ENCODE measurements around the gene DPAGT1.
"Not testable (repeated sequence)": the region's sequence is repeated elsewhere in the genome, so short reads cannot be mapped to it uniquely, and the experiment has no call there.

Gene DPAGT1

DNA sequence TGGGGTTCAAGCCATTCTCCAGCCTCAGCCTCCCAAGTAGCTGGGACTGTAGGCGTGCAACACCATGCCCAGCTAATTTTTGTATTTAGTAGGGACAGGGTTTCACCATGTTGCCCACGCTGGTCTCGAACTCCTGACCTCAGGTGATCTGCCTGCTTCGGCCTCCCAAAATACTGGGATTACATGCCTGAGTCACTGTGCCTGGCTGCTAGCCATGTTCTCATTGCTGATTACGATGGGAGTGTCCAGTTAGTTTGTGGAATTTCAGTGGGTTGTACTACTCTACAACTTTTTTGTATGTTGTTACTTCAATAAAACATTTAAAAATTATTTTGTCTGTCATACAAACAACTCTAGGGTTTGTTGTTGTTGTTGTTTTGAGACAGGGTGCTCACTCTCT lies 38.9 kb downstream of the DPAGT1 start:
- Histone ChIP-seq H3K36me3 (ENCODE audit: control insufficient read depth in 2 of 2, insufficient read depth in 2 of 2, low read length in 2 of 2) (no peaks in the 10 kb centered on the region), H3K27me3 (ENCODE audit: control insufficient read depth in 2 of 2, insufficient read depth in 2 of 2, low read length in 2 of 2) (no peaks in the 10 kb centered on the region), H3K9ac (ENCODE audit: low read depth in 1 of 2, low read length in 2 of 2) (no peak overlapping the region), H3K4me3 (ENCODE audit: low read length in 2 of 2) (no peak overlapping the region), H3K27ac (ENCODE audit: low read depth in 2 of 2, low read length in 2 of 2) (no peak overlapping the region), H3K9me3 (ENCODE audit: control insufficient read depth in 2 of 2, low read length in 2 of 2) (no peaks in the 10 kb centered on the region), H3K4me1 (ENCODE audit: control insufficient read depth in 2 of 2, insufficient read depth in 2 of 2, low read length in 2 of 2) (peaks cover 8 to 9% of the 10 kb centered on the region in 2 donors)

DNA sequence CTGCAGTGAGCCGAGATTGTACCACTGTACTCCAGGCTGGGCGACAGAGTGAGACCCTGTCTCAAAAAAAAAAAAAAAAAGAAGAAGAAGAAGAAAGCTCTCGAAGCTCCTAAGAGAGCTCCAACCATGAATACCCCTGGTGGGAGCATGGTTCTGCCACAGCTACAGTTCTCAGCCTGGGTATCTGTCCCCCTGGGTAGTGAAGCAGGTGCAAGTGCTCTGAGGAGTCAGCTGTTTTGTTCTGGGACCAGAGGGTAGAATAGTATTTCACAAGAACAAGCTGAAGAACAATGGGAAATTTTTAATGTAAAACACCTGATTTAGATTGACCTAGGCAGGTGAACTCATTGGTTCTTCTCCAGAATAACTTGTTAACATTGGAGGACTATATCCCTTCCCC lies 40.4 kb downstream of the DPAGT1 start:
- H3K27me3 ChIP-seq (ENCODE audit: control insufficient read depth in 2 of 2, insufficient read depth in 2 of 2, low read length in 2 of 2): no peaks in the 10 kb centered on the region
- H3K9ac ChIP-seq (ENCODE audit: low read depth in 1 of 2, low read length in 2 of 2): no peak overlapping the region
- H3K4me1 ChIP-seq (ENCODE audit: control insufficient read depth in 2 of 2, insufficient read depth in 2 of 2, low read length in 2 of 2): peaks cover 7 to 12% of the 10 kb centered on the region in 2 donors
- H3K36me3 ChIP-seq (ENCODE audit: control insufficient read depth in 2 of 2, insufficient read depth in 2 of 2, low read length in 2 of 2): no peaks in the 10 kb centered on the region
- no peak overlapping the region for H3K27ac ChIP-seq (ENCODE audit: low read depth in 2 of 2, low read length in 2 of 2)
- no peaks in the 10 kb centered on the region for H3K9me3 ChIP-seq (ENCODE audit: control insufficient read depth in 2 of 2, low read length in 2 of 2)
- no peak overlapping the region for H3K4me3 ChIP-seq (ENCODE audit: low read length in 2 of 2)

DNA sequence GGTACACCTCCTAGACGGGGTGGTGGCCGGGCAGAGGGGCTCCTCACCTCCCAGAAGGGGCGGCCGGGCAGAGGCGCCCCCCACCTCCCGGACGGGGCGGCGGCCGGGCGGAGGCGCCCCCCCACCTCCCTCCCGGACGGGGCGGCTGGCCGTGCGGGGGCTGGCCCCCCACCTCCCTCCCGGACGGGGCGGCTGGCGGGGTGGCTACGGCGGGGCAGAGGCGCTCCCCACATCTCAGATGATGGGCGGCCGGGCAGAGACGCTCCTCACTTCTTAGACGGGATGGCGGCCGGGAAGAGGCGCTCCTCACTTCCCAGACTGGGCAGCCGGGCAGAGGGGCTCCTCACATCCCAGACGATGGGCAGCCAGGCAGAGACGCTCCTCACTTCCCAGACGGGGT lies 42.5 kb downstream of the DPAGT1 start:
- not testable (repeated sequence) for H3K27ac ChIP-seq (ENCODE audit: low read depth in 2 of 2, low read length in 2 of 2); H3K9me3 ChIP-seq (ENCODE audit: control insufficient read depth in 2 of 2, low read length in 2 of 2); H3K27me3 ChIP-seq (ENCODE audit: control insufficient read depth in 2 of 2, insufficient read depth in 2 of 2, low read length in 2 of 2); H3K4me3 ChIP-seq (ENCODE audit: low read length in 2 of 2); H3K9ac ChIP-seq (ENCODE audit: low read depth in 1 of 2, low read length in 2 of 2)
- Histone ChIP-seq H3K36me3 (ENCODE audit: control insufficient read depth in 2 of 2, insufficient read depth in 2 of 2, low read length in 2 of 2) (peaks cover 5 to 12% of the 10 kb centered on the region in 2 donors), H3K4me1 (ENCODE audit: control insufficient read depth in 2 of 2, insufficient read depth in 2 of 2, low read length in 2 of 2) (peaks cover 13 to 20% of the 10 kb centered on the region in 2 donors)

DNA sequence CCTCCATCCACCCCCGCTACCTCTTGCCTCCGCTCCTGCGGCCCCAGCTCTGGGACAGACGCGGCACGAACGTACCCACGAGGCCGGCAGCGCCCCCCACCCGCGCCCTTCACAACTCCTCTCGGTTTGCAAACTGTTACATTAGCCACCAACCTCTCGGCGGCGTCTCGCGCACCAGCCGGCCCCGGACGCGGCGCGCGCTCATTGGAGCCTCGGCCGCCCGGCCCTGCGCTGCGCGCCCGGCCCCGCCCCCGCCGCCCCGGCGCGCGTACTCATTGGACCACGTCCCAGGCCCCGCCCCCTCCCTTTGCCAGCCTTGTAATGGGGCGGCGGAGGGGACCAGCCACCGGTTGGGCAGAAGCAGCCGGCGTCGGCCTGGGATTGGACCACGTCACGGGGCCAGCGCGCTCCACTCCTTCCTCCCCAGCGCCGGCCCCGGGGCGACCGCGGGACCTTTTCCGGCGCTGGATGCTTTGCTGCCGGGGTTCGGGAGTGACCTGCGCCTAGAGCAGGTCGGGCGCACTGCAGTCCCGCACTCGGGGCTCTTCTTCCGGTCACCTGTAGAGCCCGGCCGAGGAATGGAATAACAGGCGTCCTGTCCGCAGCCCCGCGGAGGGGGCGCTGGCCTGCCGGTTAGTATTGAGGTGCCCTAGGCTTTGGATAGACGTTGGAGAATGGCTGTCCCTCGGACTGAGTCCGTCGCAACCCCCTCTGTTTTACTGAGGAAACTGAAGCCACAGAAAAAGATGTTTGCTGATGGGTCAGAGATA lies 44.5 kb downstream of the DPAGT1 start, which contains the start of gene HYOU1:
HYOU1 (minus strand) TSS at position 206 of the 770 bp plus-strand sequence. CDS start 1,045 bp downstream, outside the sequence.
- peaks cover 24 to 27% of the 10 kb centered on the region in 2 donors for H3K36me3 ChIP-seq (ENCODE audit: control insufficient read depth in 2 of 2, insufficient read depth in 2 of 2, low read length in 2 of 2)

DNA sequence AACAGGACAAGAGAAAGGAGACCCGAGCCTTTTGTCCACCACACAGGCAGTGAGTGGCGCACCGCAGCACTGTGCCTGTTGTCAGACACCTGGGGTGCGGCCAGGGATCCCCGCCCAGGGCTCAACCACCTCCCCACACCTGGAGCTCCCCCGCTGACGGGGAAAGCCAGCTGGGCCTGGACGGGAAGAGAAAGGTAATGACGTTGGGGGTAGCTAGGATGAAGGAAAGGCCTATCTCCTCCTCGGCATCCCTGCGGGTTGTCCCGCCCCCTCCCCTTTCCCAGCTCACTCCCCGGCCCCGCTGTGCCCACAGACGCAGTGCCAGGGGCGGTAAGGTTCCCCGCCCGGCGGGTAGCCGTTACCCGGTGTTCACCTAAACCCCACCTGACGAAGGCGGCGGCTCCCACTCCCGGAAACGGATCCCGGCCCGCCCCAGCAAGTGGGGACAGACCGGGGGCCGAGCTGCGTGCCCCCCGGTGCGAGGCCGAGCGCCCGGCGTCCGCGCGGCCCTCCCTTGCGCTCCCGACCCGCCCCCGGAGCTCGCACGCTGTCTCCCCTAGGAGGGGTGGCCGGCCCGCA lies 45.1 kb downstream of the DPAGT1 start:
- H3K36me3 ChIP-seq (ENCODE audit: control insufficient read depth in 2 of 2, insufficient read depth in 2 of 2, low read length in 2 of 2): peaks cover 31 to 34% of the 10 kb centered on the region in 2 donors
- H3K27me3 ChIP-seq (ENCODE audit: control insufficient read depth in 2 of 2, insufficient read depth in 2 of 2, low read length in 2 of 2): no peaks in the 10 kb centered on the region
- H3K27ac ChIP-seq (ENCODE audit: low read depth in 2 of 2, low read length in 2 of 2): peak overlapping the region; percentile 83 to 87

More for the DNA sequence above, 44.5 kb downstream of the DPAGT1 start, which contains the start of gene HYOU1:
- H3K27ac ChIP-seq (ENCODE audit: low read depth in 2 of 2, low read length in 2 of 2): peak within 1 kb of the TSS; percentile 83 to 87
- H3K9me3 ChIP-seq (ENCODE audit: control insufficient read depth in 2 of 2, low read length in 2 of 2): no peaks in the 10 kb centered on the region
- no peaks in the 10 kb centered on the region for H3K27me3 ChIP-seq (ENCODE audit: control insufficient read depth in 2 of 2, insufficient read depth in 2 of 2, low read length in 2 of 2)
- peaks cover 13 to 20% of the 10 kb centered on the region in 2 donors for H3K4me1 ChIP-seq (ENCODE audit: control insufficient read depth in 2 of 2, insufficient read depth in 2 of 2, low read length in 2 of 2)
- H3K9ac ChIP-seq (ENCODE audit: low read depth in 1 of 2, low read length in 2 of 2): peak within 1 kb of the TSS; percentile 77 to 88
- H3K4me3 ChIP-seq (ENCODE audit: low read length in 2 of 2): peak within 1 kb of the TSS; percentile 86 to 89

DNA sequence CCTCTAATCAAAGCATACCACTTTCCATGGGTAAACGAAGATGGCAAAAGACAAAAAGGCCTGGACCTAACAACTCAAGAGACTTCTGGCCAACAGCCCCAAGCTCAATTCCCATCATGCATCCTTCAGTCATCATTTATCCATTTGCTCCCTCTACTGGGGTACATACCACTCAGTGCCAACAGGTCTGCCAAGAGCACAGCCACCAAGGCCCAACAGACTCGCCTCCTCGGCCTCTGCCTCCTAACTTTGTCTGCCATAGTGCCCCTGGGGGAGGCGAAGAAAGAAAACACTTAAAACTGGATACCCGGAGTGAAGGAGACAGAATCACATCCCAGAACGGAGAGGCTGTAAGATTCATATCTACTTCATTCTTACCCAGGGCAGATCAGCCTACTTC lies 45.8 kb downstream of the DPAGT1 start:
- Histone ChIP-seq H3K27ac (ENCODE audit: low read depth in 2 of 2, low read length in 2 of 2) (peak overlapping the region in 1 of 2 donors; percentile 83), H3K4me3 (ENCODE audit: low read length in 2 of 2) (peak overlapping the region; percentile 81 to 86), H3K9ac (ENCODE audit: low read depth in 1 of 2, low read length in 2 of 2) (peak overlapping the region; percentile 75 to 88), H3K36me3 (ENCODE audit: control insufficient read depth in 2 of 2, insufficient read depth in 2 of 2, low read length in 2 of 2) (peaks cover 37 to 40% of the 10 kb centered on the region in 2 donors), H3K9me3 (ENCODE audit: control insufficient read depth in 2 of 2, low read length in 2 of 2) (no peaks in the 10 kb centered on the region), H3K27me3 (ENCODE audit: control insufficient read depth in 2 of 2, insufficient read depth in 2 of 2, low read length in 2 of 2) (no peaks in the 10 kb centered on the region), H3K4me1 (ENCODE audit: control insufficient read depth in 2 of 2, insufficient read depth in 2 of 2, low read length in 2 of 2) (peaks cover 13 to 20% of the 10 kb centered on the region in 2 donors)

More for the DNA sequence above, 45.1 kb downstream of the DPAGT1 start:
- H3K9ac ChIP-seq (ENCODE audit: low read depth in 1 of 2, low read length in 2 of 2): peak overlapping the region; percentile 75 to 88
- H3K4me1 ChIP-seq (ENCODE audit: control insufficient read depth in 2 of 2, insufficient read depth in 2 of 2, low read length in 2 of 2): peaks cover 13 to 20% of the 10 kb centered on the region in 2 donors
- peak overlapping the region; percentile 81 to 86 for H3K4me3 ChIP-seq (ENCODE audit: low read length in 2 of 2)
- H3K9me3 ChIP-seq (ENCODE audit: control insufficient read depth in 2 of 2, low read length in 2 of 2): no peaks in the 10 kb centered on the region

DNA sequence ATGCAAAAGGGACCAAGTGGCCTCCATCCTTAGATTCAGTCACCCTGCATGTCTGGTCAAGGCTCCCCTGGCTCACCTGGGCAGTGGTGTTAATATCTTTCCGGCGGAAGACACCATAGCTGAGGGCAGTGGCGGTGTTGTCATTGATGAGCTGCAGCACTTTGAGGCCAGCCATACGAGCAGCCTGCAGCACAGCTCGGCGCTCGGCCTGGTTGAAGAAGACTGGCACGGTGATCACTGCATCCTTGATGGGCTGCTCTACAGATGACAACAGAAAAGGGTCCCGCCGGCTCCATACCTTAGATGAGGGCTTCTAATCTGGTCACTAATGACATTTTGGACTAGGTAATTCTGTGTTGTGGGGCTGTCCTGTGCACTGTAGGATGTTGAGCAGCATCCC lies 47.2 kb downstream of the DPAGT1 start:
- H3K27ac ChIP-seq (ENCODE audit: low read depth in 2 of 2, low read length in 2 of 2): no peak overlapping the region
- no peaks in the 10 kb centered on the region for H3K9me3 ChIP-seq (ENCODE audit: control insufficient read depth in 2 of 2, low read length in 2 of 2)
- H3K9ac ChIP-seq (ENCODE audit: low read depth in 1 of 2, low read length in 2 of 2): no peak overlapping the region
- H3K27me3 ChIP-seq (ENCODE audit: control insufficient read depth in 2 of 2, insufficient read depth in 2 of 2, low read length in 2 of 2): no peaks in the 10 kb centered on the region
- no peak overlapping the region for H3K4me3 ChIP-seq (ENCODE audit: low read length in 2 of 2)
- H3K4me1 ChIP-seq (ENCODE audit: control insufficient read depth in 2 of 2, insufficient read depth in 2 of 2, low read length in 2 of 2): peaks cover 13 to 20% of the 10 kb centered on the region in 2 donors
- H3K36me3 ChIP-seq (ENCODE audit: control insufficient read depth in 2 of 2, insufficient read depth in 2 of 2, low read length in 2 of 2): peaks cover 44 to 52% of the 10 kb centered on the region in 2 donors

DNA sequence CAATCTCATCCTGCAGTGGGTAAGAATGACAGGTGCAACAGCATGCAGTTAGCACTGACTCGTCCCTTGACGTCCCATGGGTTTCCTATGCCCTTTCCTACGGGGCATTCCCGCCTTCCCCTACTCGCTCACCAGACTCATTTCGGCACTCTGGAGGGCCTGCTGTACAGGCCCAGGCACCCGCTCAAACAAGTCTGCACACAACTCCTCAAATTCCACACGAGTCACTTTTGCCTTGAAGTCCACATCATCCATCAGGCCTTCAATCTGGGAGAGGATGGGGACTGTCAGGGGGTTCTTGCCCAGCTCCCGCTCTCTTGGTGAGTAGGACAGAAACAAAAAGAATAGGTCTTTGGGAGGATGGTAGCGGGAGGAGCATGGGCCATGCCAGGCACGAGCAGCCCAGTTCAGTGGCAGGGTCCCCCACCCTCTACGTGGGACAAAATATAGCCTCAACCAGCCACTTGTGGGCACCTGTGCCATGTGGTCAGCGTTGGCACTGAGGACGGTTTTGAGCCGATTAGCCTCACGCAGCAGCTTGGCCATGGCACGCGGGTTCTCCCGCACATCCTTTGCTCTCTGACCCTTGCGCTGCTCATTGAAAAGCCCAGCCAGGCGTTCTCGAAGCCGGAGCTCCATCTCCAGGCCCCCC lies 49.4 kb downstream of the DPAGT1 start:
- Histone ChIP-seq H3K9ac (ENCODE audit: low read depth in 1 of 2, low read length in 2 of 2) (no peak overlapping the region), H3K27ac (ENCODE audit: low read depth in 2 of 2, low read length in 2 of 2) (no peak overlapping the region), H3K36me3 (ENCODE audit: control insufficient read depth in 2 of 2, insufficient read depth in 2 of 2, low read length in 2 of 2) (peaks cover 64 to 74% of the 10 kb centered on the region in 2 donors), H3K9me3 (ENCODE audit: control insufficient read depth in 2 of 2, low read length in 2 of 2) (no peaks in the 10 kb centered on the region), H3K27me3 (ENCODE audit: control insufficient read depth in 2 of 2, insufficient read depth in 2 of 2, low read length in 2 of 2) (no peaks in the 10 kb centered on the region), H3K4me3 (ENCODE audit: low read length in 2 of 2) (no peak overlapping the region), H3K4me1 (ENCODE audit: control insufficient read depth in 2 of 2, insufficient read depth in 2 of 2, low read length in 2 of 2) (peaks cover 9 to 10% of the 10 kb centered on the region in 2 donors)

DNA sequence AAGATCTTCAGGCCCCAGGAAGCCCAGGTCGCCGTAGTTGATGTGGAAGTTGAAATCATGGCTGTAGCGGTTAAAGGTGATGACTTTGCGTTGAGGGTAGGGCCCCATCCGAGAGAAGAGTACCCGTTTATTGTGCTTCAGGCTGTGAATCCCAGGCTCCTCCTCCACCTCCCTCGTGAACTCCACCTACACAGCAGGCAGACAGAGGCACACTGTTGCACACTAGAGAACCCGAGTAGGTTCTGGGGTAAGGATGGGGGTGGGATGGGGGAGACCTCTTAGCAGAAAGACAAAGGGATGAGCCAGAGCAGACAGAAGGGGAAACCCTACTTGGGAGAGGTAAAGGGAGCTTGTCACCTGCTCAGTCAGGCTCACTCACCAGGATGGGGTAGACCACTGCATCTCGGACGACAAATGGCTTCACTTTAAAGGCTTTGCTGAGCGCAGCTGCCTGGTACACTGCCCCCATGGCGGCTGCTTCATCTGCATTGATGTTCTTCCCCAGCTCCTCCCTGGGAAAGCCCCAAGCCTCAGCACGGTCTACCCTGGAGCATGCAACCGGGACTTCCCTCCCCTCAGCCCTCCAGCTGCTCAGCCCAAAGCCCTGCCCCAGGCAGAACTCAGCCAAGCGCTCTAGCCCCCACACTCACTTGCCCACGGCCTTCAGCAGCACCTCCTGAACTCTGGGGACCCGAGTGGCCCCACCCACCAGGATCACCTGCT lies 50.1 kb downstream of the DPAGT1 start:
- H3K27me3 ChIP-seq (ENCODE audit: control insufficient read depth in 2 of 2, insufficient read depth in 2 of 2, low read length in 2 of 2): no peaks in the 10 kb centered on the region
- no peaks in the 10 kb centered on the region for H3K9me3 ChIP-seq (ENCODE audit: control insufficient read depth in 2 of 2, low read length in 2 of 2)
- H3K9ac ChIP-seq (ENCODE audit: low read depth in 1 of 2, low read length in 2 of 2): no peak overlapping the region
- H3K4me3 ChIP-seq (ENCODE audit: low read length in 2 of 2): no peak overlapping the region
- H3K27ac ChIP-seq (ENCODE audit: low read depth in 2 of 2, low read length in 2 of 2): no peak overlapping the region
- peaks cover 9 to 10% of the 10 kb centered on the region in 2 donors for H3K4me1 ChIP-seq (ENCODE audit: control insufficient read depth in 2 of 2, insufficient read depth in 2 of 2, low read length in 2 of 2)
- H3K36me3 ChIP-seq (ENCODE audit: control insufficient read depth in 2 of 2, insufficient read depth in 2 of 2, low read length in 2 of 2): peaks cover 67 to 79% of the 10 kb centered on the region in 2 donors
